Mesendoderm (in vitro differentiated cells): ENCODE results near the gene PTH1R.
A peak's percentile ranks its signal among the peaks of the same experiment; 100 is the strongest.

Experiments used
- DNase-seq: peaks from one replicate; pipeline ENCODE4 v3.0.0; 2013
- H2AK5ac ChIP-seq: 2 replicates; pipeline ENCODE4 v1.6.1; 2013; ENCODE audit warnings: low read length, inconsistent platforms
- H2BK120ac ChIP-seq: 2 replicates; pipeline ENCODE4 v1.6.1; 2013; ENCODE audit warnings: low read depth, mild to moderate bottlenecking, low read length, moderate library complexity, mixed read lengths
- H2BK15ac ChIP-seq: replicated peaks from 2 replicates; pipeline ENCODE4 v1.6.1; 2013; ENCODE audit warnings: low read depth, mild to moderate bottlenecking, moderate library complexity
- H2BK5ac ChIP-seq: 2 replicates; pipeline ENCODE4 v1.6.1; 2013; ENCODE audit warnings: low read length, inconsistent platforms
- H3K18ac ChIP-seq: 2 replicates; pipeline ENCODE4 v1.6.1; 2013; ENCODE audit warnings: mild to moderate bottlenecking, low read length, mixed read lengths
- H3K23ac ChIP-seq: one replicate; pipeline ENCODE4 v1.6.1; 2013; ENCODE audit warnings: low read length
- H3K27ac ChIP-seq: 2 replicates; pipeline ENCODE4 v1.5.1; 2013; ENCODE audit warnings: low read depth, mild to moderate bottlenecking, inconsistent platforms, low read length, moderate library complexity
- H3K27me3 ChIP-seq: 2 replicates; pipeline ENCODE4 v1.6.1; 2013; ENCODE audit warnings: low read length, control low read depth, mild to moderate bottlenecking, inconsistent platforms; ENCODE audit not compliant: insufficient read depth, poor library complexity
- H3K36me3 ChIP-seq: 2 replicates; pipeline ENCODE4 v1.6.1; 2013; ENCODE audit warnings: low read length, inconsistent platforms; ENCODE audit not compliant: control insufficient read depth, insufficient read depth
- H3K4ac ChIP-seq: one replicate; pipeline ENCODE4 v1.6.1; 2013; ENCODE audit warnings: low read depth, mild to moderate bottlenecking, low read length, moderate library complexity
- H3K4me1 ChIP-seq: 2 replicates; pipeline ENCODE4 v1.6.1; 2013; ENCODE audit warnings: low read depth, low read length, inconsistent platforms; ENCODE audit not compliant: control insufficient read depth
- H3K4me2 ChIP-seq: 2 replicates; pipeline ENCODE4 v1.6.1; 2013; ENCODE audit warnings: low read length
- H3K4me3 ChIP-seq: 2 replicates; pipeline ENCODE4 v1.5.1; 2013; ENCODE audit warnings: mild to moderate bottlenecking, low read length
- H3K56ac ChIP-seq: one replicate; pipeline ENCODE4 v1.6.1; 2013; ENCODE audit warnings: low read length
- H3K79me1 ChIP-seq: 2 replicates; pipeline ENCODE4 v1.6.1; 2013; ENCODE audit warnings: low read length, inconsistent platforms
- H3K79me2 ChIP-seq: 2 replicates; pipeline ENCODE4 v1.6.1; 2013; ENCODE audit warnings: mild to moderate bottlenecking, low read length; ENCODE audit not compliant: control insufficient read depth, insufficient read depth
- H3K9ac ChIP-seq: 2 replicates; pipeline ENCODE4 v1.6.1; 2013; ENCODE audit warnings: low read length, inconsistent platforms
- H4K5ac ChIP-seq: one replicate; pipeline ENCODE4 v1.6.1; 2013; ENCODE audit warnings: low read length
- H4K8ac ChIP-seq: one replicate; pipeline ENCODE4 v1.6.1; 2013; ENCODE audit warnings: low read depth, mild to moderate bottlenecking, control low read depth, low read length, moderate library complexity
- WGBS: extraction: QIAGEN DNeasy Blood & Tissue Kit; methylation state at CpG from one replicate; pipeline ENCODE4 v1.1.7; 2013; ENCODE audit warnings: low lambda C conversion rate, missing lambda C conversion rate; ENCODE audit not compliant: insufficient coverage; ENCODE audit errors: extremely low coverage; 5-methylcytosine and 5-hydroxymethylcytosine counted together

The PTH1R gene

DNA sequence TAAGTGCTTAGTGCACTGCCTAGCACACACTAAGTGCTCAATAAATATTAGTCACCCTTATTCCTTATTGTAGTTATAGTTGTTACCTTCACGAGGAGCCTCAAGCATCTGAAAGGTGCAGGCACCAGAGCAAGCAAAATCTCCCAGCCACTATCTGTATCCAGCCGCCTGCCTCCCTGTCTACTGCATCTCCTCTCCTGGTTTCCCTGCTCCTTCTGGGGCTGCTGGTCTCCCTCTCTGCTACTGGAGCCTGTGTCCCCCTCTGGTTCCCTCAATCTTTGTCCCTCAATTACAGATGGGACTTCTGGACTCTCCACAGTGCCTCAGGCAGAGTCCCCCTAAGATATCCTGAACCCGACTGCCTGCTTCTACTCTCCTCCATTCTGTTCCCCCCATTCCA lies 33.1 kb upstream of the PTH1R start:
- no CpG with 5 or more reads among the region's 3 CpGs for WGBS
- H3K36me3 ChIP-seq: no peaks in the 10 kb centered on the region
- peak overlapping the region; percentile 86 for H3K56ac ChIP-seq
- peak overlapping the region; percentile 77 for H3K18ac ChIP-seq
- H3K79me2 ChIP-seq: no peaks in the 10 kb centered on the region
- peak; percentile 40 for DNase-seq
- no peak overlapping the region for H2AK5ac ChIP-seq
- no peak overlapping the region for H3K4me2 ChIP-seq
- no peak overlapping the region for H3K23ac ChIP-seq
- H4K5ac ChIP-seq: no peak overlapping the region
- H3K9ac ChIP-seq: peak overlapping the region; percentile 29
- no peak overlapping the region for H4K8ac ChIP-seq
- no peak overlapping the region for H3K4me3 ChIP-seq
- peaks cover 7% of the 10 kb centered on the region for H3K4me1 ChIP-seq
- H3K79me1 ChIP-seq: no peaks in the 10 kb centered on the region
- no peak overlapping the region for H2BK5ac ChIP-seq
- peak overlapping the region; percentile 64 for H3K4ac ChIP-seq
- peak overlapping the region; percentile 15 for H2BK120ac ChIP-seq
- H3K27me3 ChIP-seq: no peaks in the 10 kb centered on the region
- H3K27ac ChIP-seq: no peak overlapping the region
- H2BK15ac ChIP-seq: no peak overlapping the region

DNA sequence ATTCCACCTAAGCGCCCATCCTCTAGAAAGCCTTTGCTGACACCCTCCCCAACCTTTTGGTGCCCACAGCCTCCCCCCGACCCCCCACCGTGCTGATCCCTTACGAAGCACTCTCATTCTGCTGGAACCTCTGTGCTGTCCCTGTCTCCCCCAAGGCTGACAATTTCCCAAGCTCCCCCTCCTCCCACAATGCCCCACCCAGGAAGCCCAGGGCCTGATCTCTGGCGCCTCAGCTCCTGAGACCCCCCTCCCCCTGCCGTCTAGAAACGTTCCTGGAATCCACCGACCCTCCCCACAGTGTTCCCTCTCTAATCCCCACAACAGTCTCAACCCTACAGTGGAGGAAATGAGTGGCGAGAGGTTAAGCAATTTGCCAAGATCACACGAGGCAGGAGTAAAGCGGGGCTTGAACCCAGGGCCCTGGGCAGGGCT lies 32.6 kb upstream of the PTH1R start:
- Histone ChIP-seq H3K4ac (peak overlapping the region; percentile 90), H3K79me1 (no peaks in the 10 kb centered on the region), H2AK5ac (no peak overlapping the region), H2BK120ac (peak overlapping the region; percentile 15), H3K56ac (peak overlapping the region; percentile 86), H3K36me3 (no peaks in the 10 kb centered on the region), H3K4me3 (no peak overlapping the region), H3K4me1 (peaks cover 7% of the 10 kb centered on the region), H2BK15ac (no peak overlapping the region), H3K79me2 (no peaks in the 10 kb centered on the region), H4K5ac (no peak overlapping the region), H4K8ac (peak overlapping the region; percentile 43), H2BK5ac (peak overlapping the region; percentile 66), H3K27me3 (no peaks in the 10 kb centered on the region), H3K27ac (peak overlapping the region; percentile 84), H3K4me2 (peak overlapping the region; percentile 42), H3K18ac (peak overlapping the region; percentile 77), H3K9ac (peak overlapping the region; percentile 70), H3K23ac (no peak overlapping the region)
- no CpG with 5 or more reads among the region's 11 CpGs for WGBS
- DNase-seq: peak; percentile 89

- H3K4me1 ChIP-seq: peaks cover 7% of the 10 kb centered on the region
- no peak overlapping the region for H4K5ac ChIP-seq
- H3K27ac ChIP-seq: peak overlapping the region; percentile 84
- H3K56ac ChIP-seq: peak overlapping the region; percentile 86
- H2BK5ac ChIP-seq: peak overlapping the region; percentile 66
- no peaks in the 10 kb centered on the region for H3K79me2 ChIP-seq
- H2BK15ac ChIP-seq: no peak overlapping the region
- no peak overlapping the region for H3K4me3 ChIP-seq
- no peaks in the 10 kb centered on the region for H3K36me3 ChIP-seq
- peak; percentile 92 for DNase-seq
- H3K27me3 ChIP-seq: no peaks in the 10 kb centered on the region
- WGBS: no CpG with 5 or more reads among the region's 23 CpGs
- H3K23ac ChIP-seq: no peak overlapping the region
- H3K18ac ChIP-seq: peak overlapping the region; percentile 77
- H2AK5ac ChIP-seq: no peak overlapping the region
- H2BK120ac ChIP-seq: no peak overlapping the region
- peak overlapping the region; percentile 43 for H4K8ac ChIP-seq
- peak overlapping the region; percentile 90 for H3K4ac ChIP-seq
- H3K4me2 ChIP-seq: peak overlapping the region; percentile 42
- no peaks in the 10 kb centered on the region for H3K79me1 ChIP-seq
- H3K9ac ChIP-seq: peak overlapping the region; percentile 70
Measured at GRCh38 chr3:46845397-46845859, 32.1 kb upstream of the PTH1R start.

- no peak overlapping the region for H2BK15ac ChIP-seq
- no peaks in the 10 kb centered on the region for H3K27me3 ChIP-seq
- H3K9ac ChIP-seq: peak overlapping the region; percentile 70
- H2BK5ac ChIP-seq: peak overlapping the region; percentile 66
- no peak overlapping the region for H3K4me3 ChIP-seq
- no peaks in the 10 kb centered on the region for H3K79me1 ChIP-seq
- H2AK5ac ChIP-seq: no peak overlapping the region
- H3K4ac ChIP-seq: peak overlapping the region; percentile 90
- H3K4me2 ChIP-seq: peak overlapping the region; percentile 42
- no peaks in the 10 kb centered on the region for H3K79me2 ChIP-seq
- H2BK120ac ChIP-seq: no peak overlapping the region
- H3K56ac ChIP-seq: peak overlapping the region; percentile 86
- peak overlapping the region; percentile 43 for H4K8ac ChIP-seq
- no CpG with 5 or more reads among the region's 53 CpGs for WGBS
- no peak overlapping the region for H3K23ac ChIP-seq
- H3K27ac ChIP-seq: peak overlapping the region; percentile 84
- H3K4me1 ChIP-seq: peaks cover 7% of the 10 kb centered on the region
- no peaks in the 10 kb centered on the region for H3K36me3 ChIP-seq
- peak overlapping the region; percentile 77 for H3K18ac ChIP-seq
- H4K5ac ChIP-seq: no peak overlapping the region
- peak; percentile 95 for DNase-seq
Measured at GRCh38 chr3:46845860-46846623, 31.5 kb upstream of the PTH1R start.

GRCh38 chr3:46846624-46847542 lies 30.6 kb upstream of the PTH1R start:
- Histone ChIP-seq H3K27me3 (no peaks in the 10 kb centered on the region), H3K9ac (no peak overlapping the region), H2AK5ac (peak overlapping the region; percentile 56), H3K4ac (peak overlapping the region; percentile 84), H3K4me3 (no peak overlapping the region), H3K23ac (no peak overlapping the region), H2BK15ac (no peak overlapping the region), H3K56ac (peak overlapping the region; percentile 75), H2BK120ac (no peak overlapping the region), H3K4me2 (no peak overlapping the region), H3K27ac (no peak overlapping the region), H3K36me3 (no peaks in the 10 kb centered on the region), H2BK5ac (no peak overlapping the region), H3K18ac (peak overlapping the region; percentile 70), H3K79me1 (no peaks in the 10 kb centered on the region), H3K79me2 (no peaks in the 10 kb centered on the region), H4K5ac (no peak overlapping the region), H3K4me1 (peaks cover 7% of the 10 kb centered on the region), H4K8ac (no peak overlapping the region)
- WGBS: no CpG with 5 or more reads among the region's 9 CpGs
- DNase-seq: no peak
